ENCODE data around the gene C19orf53.
"Not testable (repeated sequence)": the region's sequence is repeated elsewhere in the genome, so short reads cannot be mapped to it uniquely, and the experiment has no call there.

DNA sequence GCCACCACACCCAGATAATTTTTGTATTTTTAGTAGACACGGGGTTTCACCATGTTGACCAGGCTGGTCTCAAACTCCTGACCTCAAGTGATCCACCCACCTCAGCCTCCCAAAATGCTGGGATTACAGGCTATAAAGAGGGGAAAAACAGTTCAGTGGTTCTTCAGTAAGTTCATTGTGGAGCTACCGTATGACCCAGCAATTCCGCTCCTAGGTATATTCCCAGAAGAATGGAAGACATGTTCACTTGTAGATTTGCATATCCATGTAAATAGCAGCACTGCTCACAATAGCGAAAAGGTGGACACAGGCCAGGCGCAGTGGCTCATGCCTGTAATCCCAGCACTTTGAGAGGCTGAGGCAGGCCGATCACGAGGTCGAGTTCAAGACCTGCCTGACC lies 5.5 kb downstream of the C19orf53 start:
- not testable (repeated sequence) for TF ChIP-seq CTCF (IDR thresholded peaks at IDR 0.05); ZFX (IDR thresholded peaks at IDR 0.05; ENCODE audit: borderline replicate concordance)
